Hepatocyte (in vitro differentiated cells): ENCODE measurements around the gene TMEM150B. TPM values are rescaled to one million over a fixed set of nuclear protein-coding genes. Genes with fewer than 3 reads are reported as not detected.

Source experiments
- DNase-seq: peaks from one replicate; pipeline ENCODE4 v3.0.0-alpha.2; 2016; ENCODE audit warnings: low spot score
- H2AFZ ChIP-seq: fragments of 200-600 bp; sonication (generic); 2 replicates; pipeline ENCODE4 v1.6.0; 2016; ENCODE audit warnings: antibody characterized with exemption, mild to moderate bottlenecking
- H3K27ac ChIP-seq: fragments of 200-600 bp; sonication (generic); 2 replicates; pipeline ENCODE4 v1.5.1; 2016; ENCODE audit warnings: mild to moderate bottlenecking
- H3K27me3 ChIP-seq: fragments of 200-600 bp; sonication (generic); 2 replicates; pipeline ENCODE4 v1.6.1; 2016
- H3K36me3 ChIP-seq: fragments of 200-600 bp; sonication (generic); replicated peaks from 2 replicates; pipeline ENCODE4 v1.5.1; 2016; ENCODE audit warnings: low read depth; ENCODE audit not compliant: insufficient read depth
- H3K4me1 ChIP-seq: fragments of 200-600 bp; sonication (generic); 2 replicates; pipeline ENCODE4 v1.5.1; 2016; ENCODE audit warnings: mild to moderate bottlenecking, moderate library complexity; ENCODE audit not compliant: insufficient read depth
- H3K4me2 ChIP-seq: fragments of 200-600 bp; sonication (generic); 2 replicates; pipeline ENCODE4 v1.6.0; 2016
- H3K4me3 ChIP-seq: fragments of 200-600 bp; sonication (generic); 2 replicates; pipeline ENCODE4 v1.5.1; 2016; ENCODE audit warnings: mild to moderate bottlenecking
- H3K79me2 ChIP-seq: fragments of 200-600 bp; sonication (generic); 2 replicates; pipeline ENCODE4 v1.6.0; 2017; ENCODE audit warnings: mild to moderate bottlenecking
- H3K9me2 ChIP-seq: fragments of 200-600 bp; sonication (generic); replicated peaks from 2 replicates; pipeline ENCODE4 v1.6.0; 2017; ENCODE audit warnings: mild to moderate bottlenecking; ENCODE audit not compliant: insufficient read depth
- H3K9me3 ChIP-seq: fragments of 200-600 bp; sonication (generic); 2 replicates; pipeline ENCODE4 v1.5.1; 2016; ENCODE audit warnings: low read depth, mild to moderate bottlenecking
- H4K20me1 ChIP-seq: fragments of 200-600 bp; sonication (generic); 2 replicates; pipeline ENCODE4 v1.6.0; 2016; ENCODE audit warnings: mild to moderate bottlenecking; ENCODE audit not compliant: insufficient read depth, poor library complexity, severe bottlenecking
- CTCF ChIP-seq: fragments of 200-600 bp; sonication (generic); IDR thresholded peaks from 2 replicates; pipeline ENCODE4 v1.5.1; 2016; ENCODE audit warnings: antibody characterized with exemption, mild to moderate bottlenecking; ENCODE audit not compliant: poor library complexity
- EZH2 ChIP-seq: fragments of 200-600 bp; sonication (generic); IDR thresholded peaks from 2 replicates; pipeline ENCODE4 v1.6.1; 2016; ENCODE audit warnings: antibody characterized with exemption, mild to moderate bottlenecking, borderline replicate concordance
- EZH2phosphoT487 ChIP-seq: fragments of 200-600 bp; sonication (generic); IDR thresholded peaks from one replicate; pipeline ENCODE4 v1.6.1; 2018; ENCODE audit warnings: antibody characterized with exemption, mild to moderate bottlenecking, low read depth, moderate library complexity; ENCODE audit not compliant: unreplicated experiment, severe bottlenecking
- whole genome bisulfite sequencing: methylation state at CpG from one replicate; pipeline ENCODE4 v1.1.6; 2016; ENCODE audit warnings: low lambda C conversion rate; ENCODE audit errors: missing lambda C conversion rate; 5-methylcytosine and 5-hydroxymethylcytosine counted together
- polyA plus RNA-seq: library from polyadenylated mRNA; unstranded; fragments of >200 nt; fragmentation: Nextera tagmentation; extraction: Ambion mirVana; gene quantifications from 2 replicates; pipeline ENCODE4 v1.2.1, GENCODE V29; 2016
- total RNA-seq: library from RNA; depleted of rRNA; stranded (reverse); fragments of >200 nt; gene quantifications from 2 replicates; pipeline ENCODE4 v1.2.3, GENCODE V29; 2014

TMEM150B gene
- total and polyA plus RNA-seq, 2 experiments from 2014 or later: 9.2 to 25.4 TPM

- H3K36me3 ChIP-seq: no peaks in the 10 kb centered on the region
- peak; percentile 44 for DNase-seq
- no peak overlapping the region for H2AFZ ChIP-seq
- H3K4me1 ChIP-seq: no peaks in the 10 kb centered on the region
- H3K9me2 ChIP-seq: no peaks in the 10 kb centered on the region
- TF ChIP-seq CTCF (no peak), EZH2 (no peak), EZH2phosphoT487 (no peak)
- H3K27ac ChIP-seq: no peak overlapping the region
- H3K27me3 ChIP-seq: no peaks in the 10 kb centered on the region
- H3K79me2 ChIP-seq: no peaks in the 10 kb centered on the region
- 94% methylated on average over 19 of the region's 39 CpGs for WGBS
- H3K9me3 ChIP-seq: no peaks in the 10 kb centered on the region
- no peak overlapping the region for H3K4me2 ChIP-seq
- H3K4me3 ChIP-seq: no peak overlapping the region
- no peaks in the 10 kb centered on the region for H4K20me1 ChIP-seq
These were observed 20.7 kb downstream of the TMEM150B start for GRCh38 chr19:55304279-55304978.

GRCh38 chr19:55303477-55303876, 21.7 kb downstream of the TMEM150B start:
- TF ChIP-seq EZH2phosphoT487 (no peak), EZH2 (no peak), CTCF (no peak)
- Histone ChIP-seq H3K4me3 (no peak overlapping the region), H3K9me3 (no peaks in the 10 kb centered on the region), H3K27ac (no peak overlapping the region), H4K20me1 (no peaks in the 10 kb centered on the region), H3K27me3 (no peaks in the 10 kb centered on the region), H2AFZ (no peak overlapping the region), H3K36me3 (no peaks in the 10 kb centered on the region), H3K4me1 (no peaks in the 10 kb centered on the region), H3K79me2 (no peaks in the 10 kb centered on the region), H3K9me2 (no peaks in the 10 kb centered on the region), H3K4me2 (no peak overlapping the region)
- no peak for DNase-seq
- 97% methylated on average over 11 of the region's 11 CpGs for WGBS

- Histone ChIP-seq H3K4me1 (no peaks in the 10 kb centered on the region), H3K27me3 (no peaks in the 10 kb centered on the region), H3K9me2 (no peaks in the 10 kb centered on the region), H2AFZ (no peak overlapping the region), H3K4me2 (peak overlapping the region; percentile 83), H3K27ac (no peak overlapping the region), H3K79me2 (no peaks in the 10 kb centered on the region), H3K4me3 (no peak overlapping the region), H3K9me3 (no peaks in the 10 kb centered on the region), H4K20me1 (no peaks in the 10 kb centered on the region), H3K36me3 (no peaks in the 10 kb centered on the region)
- TF ChIP-seq EZH2: no peak
- no peak for TF ChIP-seq EZH2phosphoT487
- TF ChIP-seq CTCF: no peak
- DNase-seq: no peak
- WGBS: 100% methylated on average over 4 of the region's 12 CpGs
These were observed 22.8 kb downstream of the TMEM150B start for GRCh38 chr19:55302318-55302703.
